Measurements from ENCODE around the gene CPN2.

DNA sequence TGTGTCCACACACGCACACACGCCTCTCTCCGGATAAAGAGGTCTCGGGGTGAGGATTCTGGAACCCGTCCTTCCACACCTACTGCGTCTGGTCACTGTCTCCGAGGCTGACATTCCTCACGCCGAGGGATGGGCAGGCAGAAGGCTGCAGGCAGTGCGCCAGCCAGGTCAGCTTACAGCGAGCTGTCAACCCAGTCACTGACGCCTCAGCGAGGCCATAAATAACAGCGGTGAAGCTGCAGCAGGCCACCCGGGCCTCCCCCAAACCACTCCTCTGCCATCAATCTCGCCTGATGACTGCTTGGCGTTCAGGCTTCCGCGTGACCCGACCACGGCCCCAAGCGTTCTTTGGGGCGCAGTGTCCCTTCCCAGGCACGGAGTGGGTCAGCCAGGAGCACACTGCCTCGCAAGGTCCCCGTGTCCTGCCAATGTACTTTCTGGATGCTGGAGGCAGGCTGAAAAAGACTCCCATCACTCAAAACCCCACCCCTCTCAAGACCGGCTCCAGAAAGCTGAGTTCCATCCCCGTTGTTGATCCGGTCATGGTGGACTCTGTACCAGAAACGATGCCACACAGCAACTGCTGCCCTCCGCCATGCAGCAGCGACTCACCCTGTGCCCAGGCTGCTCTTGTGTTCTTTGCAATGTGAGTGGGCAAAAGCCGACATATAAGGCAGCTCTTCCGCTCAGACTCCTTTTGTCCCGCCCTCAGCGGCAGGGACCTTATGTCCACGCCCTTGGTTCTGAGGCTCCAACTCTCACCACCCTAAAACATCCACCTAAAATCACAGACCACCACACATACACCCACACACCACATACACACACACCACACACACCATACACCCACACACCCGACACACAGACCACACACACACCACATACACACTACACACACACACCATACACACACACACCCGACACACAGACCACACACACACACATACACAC, 27.1 kb downstream of the CPN2 start:
- TF ChIP-seq, protein P1, sequence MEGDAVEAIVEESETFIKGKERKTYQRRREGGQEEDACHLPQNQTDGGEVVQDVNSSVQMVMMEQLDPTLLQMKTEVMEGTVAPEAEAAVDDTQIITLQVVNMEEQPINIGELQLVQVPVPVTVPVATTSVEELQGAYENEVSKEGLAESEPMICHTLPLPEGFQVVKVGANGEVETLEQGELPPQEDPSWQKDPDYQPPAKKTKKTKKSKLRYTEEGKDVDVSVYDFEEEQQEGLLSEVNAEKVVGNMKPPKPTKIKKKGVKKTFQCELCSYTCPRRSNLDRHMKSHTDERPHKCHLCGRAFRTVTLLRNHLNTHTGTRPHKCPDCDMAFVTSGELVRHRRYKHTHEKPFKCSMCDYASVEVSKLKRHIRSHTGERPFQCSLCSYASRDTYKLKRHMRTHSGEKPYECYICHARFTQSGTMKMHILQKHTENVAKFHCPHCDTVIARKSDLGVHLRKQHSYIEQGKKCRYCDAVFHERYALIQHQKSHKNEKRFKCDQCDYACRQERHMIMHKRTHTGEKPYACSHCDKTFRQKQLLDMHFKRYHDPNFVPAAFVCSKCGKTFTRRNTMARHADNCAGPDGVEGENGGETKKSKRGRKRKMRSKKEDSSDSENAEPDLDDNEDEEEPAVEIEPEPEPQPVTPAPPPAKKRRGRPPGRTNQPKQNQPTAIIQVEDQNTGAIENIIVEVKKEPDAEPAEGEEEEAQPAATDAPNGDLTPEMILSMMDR (IDR thresholded peaks at IDR 0.05): no peak
- TF ChIP-seq POLR2A (IDR thresholded peaks at IDR 0.05): no peak

All from uterus (tissue), 2 donors.